Heart right ventricle (tissue), 16 donors: ENCODE results near the gene MYO19. TPM values are rescaled to one million over a fixed set of nuclear protein-coding genes. Genes with fewer than 3 reads are reported as not detected.

Source experiments
- ATAC-seq, 8 donors: fragments of 200-7000 bp; cut with Tn5 transposase; one replicate each; pipeline ENCODE4 v1.9.1; 2020; ENCODE audit warnings: mild to moderate bottlenecking in 8 of 8, moderate library complexity in 8 of 8, moderate number of reproducible peaks in 1 of 8
- DNase-seq, 2 donors: peaks; one replicate each; pipeline ENCODE4 v3.0.0-alpha.2; 2020
- H3K27ac ChIP-seq, 10 donors: fragments of 200-600 bp; sonication (generic) in 2 of 10; one replicate each; pipeline versions ENCODE4 v1.5.0 to v1.8.0; 2020 to 2022; ENCODE audit warnings: mild to moderate bottlenecking in 3 of 10
- H3K27me3 ChIP-seq, 7 donors: fragments of 200-600 bp; one replicate each; pipeline ENCODE4 v1.8.0; 2021 to 2022; ENCODE audit warnings: mild to moderate bottlenecking in 2 of 7
- H3K36me3 ChIP-seq, 9 donors: fragments of 200-600 bp; sonication (generic) in 1 of 9; one replicate each; pipeline versions ENCODE4 v1.5.0 to v1.8.0; 2020 to 2022; ENCODE audit warnings: mild to moderate bottlenecking in 2 of 9
- H3K4me1 ChIP-seq, 9 donors: fragments of 200-600 bp; sonication (generic) in 1 of 9; one replicate each; pipeline versions ENCODE4 v1.5.0 to v1.8.0; 2020 to 2022; ENCODE audit warnings: mild to moderate bottlenecking in 4 of 9
- H3K4me3 ChIP-seq, 10 donors: fragments of 200-600 bp; sonication (generic) in 2 of 10; one replicate each; pipeline versions ENCODE4 v1.5.0 to v1.8.0; 2020 to 2022; ENCODE audit warnings: mild to moderate bottlenecking in 7 of 10, moderate library complexity in 2 of 10
- H3K9me3 ChIP-seq, 11 donors: fragments of 200-600 bp in 10 of 11; sonication (generic) in 2 of 11; one replicate each; pipeline versions ENCODE4 v1.5.0 to v1.8.0; 2013 to 2022; ENCODE audit warnings: mild to moderate bottlenecking in 2 of 11, control low read depth in 1 of 11, moderate library complexity in 1 of 11
- WGBS, 2 donors: extraction: QIAGEN DNeasy Blood & Tissue Kit; methylation state at CpG; one replicate each; pipeline ENCODE4 v1.1.7; 2013; ENCODE audit warnings: inconsistent platforms in 1 of 2; 5-methylcytosine and 5-hydroxymethylcytosine counted together
- intact Hi-C, 10 donors: fragments of 100-400 bp; cut with DNase I; formaldehyde crosslinking; loops; one replicate each; pipeline versions ENCODE4 v1.11.1 to v1.14.2; 2022
- polyA plus RNA-seq, 2 donors: library from polyadenylated mRNA; stranded (reverse); fragments of 200-250 nt; gene quantifications; one replicate each; pipeline ENCODE4 v1.2.3, GENCODE V29; 2013
- total RNA-seq, 10 donors: library from RNA; stranded (reverse); fragmentation: NEBNext Ultra II Directional in 3 of 10; extraction: Animal tissue kit (Norgen Biotek cat#: 25700) in 3 of 10; gene quantifications; one replicate each; pipeline versions ENCODE4 v1.2.1 to v1.2.4, GENCODE V29; 2021 to 2023
- TF ChIP-seq, protein P1 (sequence below), 9 donors: fragments of 200-600 bp; sonication (generic) in 2 of 9; IDR thresholded peaks; one replicate each; pipeline versions ENCODE4 v1.5.0 to v1.8.0; 2021 to 2022; ENCODE audit warnings: antibody characterized with exemption in 9 of 9, mild to moderate bottlenecking in 5 of 9, moderate library complexity in 1 of 9
- donor health status: Arrhythmogenic right ventricular cardiomyopathy.
- donor health status: ischemic (EF 13 %, LVEDD 7.1; RV severe dilation, severe dysfunction).
- donor health status: healthy with polysubstance abuse.
- donor health status: DM: no; HTN: yes; CAD: no.
- donor health status: DM: no; HTN: no; CAD: no.
- donor health status: ischemic (EF 25% LVEDD 6.9; RV normal size, moderate dysfunction).
- donor health status: ischemic (EF 25% LVEDD 5.7; RV mildly dilated, moderate dysfunction).
- donor health status: healthy.
- donor health status: DM: yes; HTN: yes; CAD: no.
- donor health status: Ischemic cardiomyopathy.
- donor health status: ischemic (EF 35%, LVEDD 5.7; RV mildly dilated, moderate dysfunction).
- donor health status: nonischemic (EF 11% LVEDD 7.7; RV severe dilation, severe dysfunction).
- donor health status: DM: yes; HTN: yes; CAD: no.
- donor health status: PGD.
- donor health status: ischemic (EF 29% LVEDD 5.4; RV normal size, mild dysfunction).
- donor health status: nonischemic (EF 23%, LVEDD 6.1; RV moderate dilation, normal function).

Gene MYO19
- total and polyA plus RNA-seq, 12 donors: 8.8 to 40.4 (median 14.2) TPM

DNA sequence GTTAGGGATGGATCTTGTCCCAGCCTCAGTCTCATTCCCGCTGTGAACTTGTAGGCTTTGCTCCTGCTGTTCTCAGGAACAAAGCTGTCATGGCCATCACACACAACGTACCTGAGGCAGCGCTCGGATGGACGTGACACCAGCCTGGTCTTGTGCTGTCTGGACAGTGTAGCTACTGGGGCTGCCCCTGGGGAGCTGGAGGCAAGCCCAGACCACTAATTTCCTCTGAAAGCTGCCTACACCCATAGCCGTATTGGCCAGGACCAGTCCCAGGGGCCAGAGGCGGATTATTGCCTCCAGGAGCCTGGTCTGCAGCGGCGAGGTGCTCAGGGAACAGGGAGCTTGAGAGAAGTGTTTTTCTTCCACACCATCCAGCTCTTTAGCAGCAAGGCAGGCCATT is 36.5 kb downstream of the MYO19 start:
- H3K36me3 ChIP-seq: peaks cover 0 to 98% (median 39%) of the 10 kb centered on the region in 9 donors
- DNase-seq (no peak), ATAC-seq (peak in 6 of 8 donors; percentile 21 to 48 (median 28))
- intact Hi-C loops: no loop called here
- no peaks in the 10 kb centered on the region for H3K27me3 ChIP-seq
- no peak overlapping the region for H3K4me3 ChIP-seq
- H3K4me1 ChIP-seq: peaks cover 0 to 14% (median 0%) of the 10 kb centered on the region in 9 donors
- H3K9me3 ChIP-seq: no peaks in the 10 kb centered on the region
- WGBS, 2 donors: 55 to 78% methylated on average over 9 of the region's 9 CpGs
- no peak overlapping the region for H3K27ac ChIP-seq
- TF ChIP-seq, protein P1, sequence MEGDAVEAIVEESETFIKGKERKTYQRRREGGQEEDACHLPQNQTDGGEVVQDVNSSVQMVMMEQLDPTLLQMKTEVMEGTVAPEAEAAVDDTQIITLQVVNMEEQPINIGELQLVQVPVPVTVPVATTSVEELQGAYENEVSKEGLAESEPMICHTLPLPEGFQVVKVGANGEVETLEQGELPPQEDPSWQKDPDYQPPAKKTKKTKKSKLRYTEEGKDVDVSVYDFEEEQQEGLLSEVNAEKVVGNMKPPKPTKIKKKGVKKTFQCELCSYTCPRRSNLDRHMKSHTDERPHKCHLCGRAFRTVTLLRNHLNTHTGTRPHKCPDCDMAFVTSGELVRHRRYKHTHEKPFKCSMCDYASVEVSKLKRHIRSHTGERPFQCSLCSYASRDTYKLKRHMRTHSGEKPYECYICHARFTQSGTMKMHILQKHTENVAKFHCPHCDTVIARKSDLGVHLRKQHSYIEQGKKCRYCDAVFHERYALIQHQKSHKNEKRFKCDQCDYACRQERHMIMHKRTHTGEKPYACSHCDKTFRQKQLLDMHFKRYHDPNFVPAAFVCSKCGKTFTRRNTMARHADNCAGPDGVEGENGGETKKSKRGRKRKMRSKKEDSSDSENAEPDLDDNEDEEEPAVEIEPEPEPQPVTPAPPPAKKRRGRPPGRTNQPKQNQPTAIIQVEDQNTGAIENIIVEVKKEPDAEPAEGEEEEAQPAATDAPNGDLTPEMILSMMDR (IDR thresholded peaks at IDR 0.05): no peak

DNA sequence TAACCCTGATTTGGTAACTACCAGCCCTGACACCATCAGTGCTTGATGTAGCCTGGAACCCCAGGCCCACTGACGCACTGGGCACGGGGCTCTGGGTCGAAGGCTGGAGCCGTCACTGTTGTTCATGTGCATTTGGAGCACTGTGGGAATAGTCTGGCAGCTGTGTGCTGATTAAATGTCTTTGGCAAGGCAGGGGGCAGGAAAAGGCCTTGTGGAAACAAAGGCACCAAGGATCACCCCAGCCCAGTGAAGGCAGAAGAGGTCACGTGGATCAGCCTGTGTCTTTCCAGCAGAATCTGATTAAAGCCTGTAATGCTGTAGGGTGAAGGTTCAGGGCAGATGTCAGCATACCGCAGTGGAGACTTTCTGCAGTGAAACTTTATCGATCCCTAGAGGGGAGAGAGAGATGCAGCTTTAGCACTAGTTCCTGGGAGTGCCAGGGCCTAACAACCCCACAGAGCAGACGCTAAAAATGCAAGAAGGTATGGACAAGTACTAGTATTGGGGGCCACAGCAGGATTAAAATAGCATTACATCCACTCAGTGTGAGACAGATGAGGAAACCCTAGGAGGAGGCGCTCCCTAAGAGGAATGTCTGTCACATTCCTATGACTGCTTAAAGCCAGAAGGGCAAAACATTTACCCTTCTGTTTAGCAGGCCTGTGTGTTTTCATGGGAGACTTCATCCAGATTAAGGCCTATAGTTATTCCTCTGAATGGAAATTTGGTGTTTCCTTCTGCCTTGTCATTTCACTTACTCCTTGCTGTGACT is 38.5 kb downstream of the MYO19 start:
- Histone ChIP-seq H3K36me3 (peaks cover 0 to 99% (median 49%) of the 10 kb centered on the region in 9 donors), H3K27me3 (no peaks in the 10 kb centered on the region), H3K4me3 (no peak overlapping the region), H3K9me3 (no peaks in the 10 kb centered on the region), H3K27ac (no peak overlapping the region), H3K4me1 (peaks cover 0 to 14% (median 0%) of the 10 kb centered on the region in 9 donors)
- intact Hi-C loops: no loop called here
- 82 to 87% methylated on average over 9 of the region's 9 CpGs for WGBS, 2 donors
- TF ChIP-seq, protein P1 (IDR thresholded peaks at IDR 0.05): no peak
- DNase-seq (no peak), ATAC-seq (peak in 1 of 8 donors; percentile 20)

DNA sequence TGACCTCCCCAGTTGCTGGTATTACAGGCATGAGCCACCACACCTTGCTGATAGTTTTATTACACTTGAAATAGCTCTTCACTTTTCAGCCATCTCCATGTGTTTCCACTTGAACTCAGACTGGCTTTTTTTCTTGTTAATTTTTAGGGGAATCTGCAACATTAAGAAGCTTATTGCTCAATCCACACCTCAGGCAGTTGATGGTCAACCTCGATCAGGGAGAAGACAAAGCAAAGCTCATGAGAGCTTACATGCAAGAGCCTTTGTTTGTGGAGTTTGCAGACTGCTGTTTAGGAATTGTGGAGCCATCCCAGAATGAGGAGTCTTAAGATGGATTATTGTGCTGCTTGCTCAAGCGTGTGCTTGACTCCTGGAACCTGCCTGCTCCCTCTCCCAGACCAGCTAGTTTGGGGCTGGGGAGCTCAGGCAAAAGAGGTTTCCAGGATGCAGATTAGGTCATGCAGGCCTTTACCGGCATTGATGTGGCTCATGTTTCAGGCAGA is 39.5 kb downstream of the MYO19 start:
- DNase-seq: no peak
- ATAC-seq: no peak
- H3K36me3 ChIP-seq: peaks cover 0 to 96% (median 49%) of the 10 kb centered on the region in 9 donors
- H3K4me3 ChIP-seq: no peak overlapping the region
- H3K27ac ChIP-seq: no peak overlapping the region
- no peaks in the 10 kb centered on the region for H3K27me3 ChIP-seq
- peaks cover 0 to 14% (median 0%) of the 10 kb centered on the region in 9 donors for H3K4me1 ChIP-seq
- H3K9me3 ChIP-seq: peaks cover 0 to 3% (median 0%) of the 10 kb centered on the region in 11 donors
- 81 to 82% methylated on average over 3 of the region's 3 CpGs for WGBS, 2 donors
- intact Hi-C loops: no loop called here
- TF ChIP-seq, protein P1 (IDR thresholded peaks at IDR 0.05): no peak

DNA sequence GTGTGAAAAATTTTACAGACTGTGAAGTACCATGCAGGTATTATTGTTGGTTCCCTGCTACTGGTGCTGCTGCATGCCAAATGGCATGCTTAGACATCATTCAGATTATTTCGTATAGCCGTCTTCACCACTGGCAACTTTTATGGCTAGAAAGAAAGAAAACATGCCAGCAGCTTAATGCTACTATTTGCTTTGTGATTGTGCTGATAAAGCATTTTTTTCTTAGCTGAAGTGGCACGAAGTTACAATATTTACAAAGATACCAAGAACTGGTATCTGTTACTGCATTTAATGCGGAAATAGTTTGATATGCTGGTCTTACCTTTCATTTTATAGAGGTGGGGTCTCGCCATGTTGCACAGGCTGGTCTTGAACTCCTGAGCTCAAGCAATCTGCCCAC is 40.0 kb downstream of the MYO19 start:
- peaks cover 0 to 14% (median 0%) of the 10 kb centered on the region in 9 donors for H3K4me1 ChIP-seq
- H3K27me3 ChIP-seq: no peaks in the 10 kb centered on the region
- no peak for DNase-seq
- peaks cover 0 to 5% (median 0%) of the 10 kb centered on the region in 11 donors for H3K9me3 ChIP-seq
- no peak overlapping the region for H3K4me3 ChIP-seq
- peaks cover 0 to 96% (median 49%) of the 10 kb centered on the region in 9 donors for H3K36me3 ChIP-seq
- TF ChIP-seq, protein P1 (IDR thresholded peaks at IDR 0.05): no peak
- WGBS, 2 donors: 82 to 93% methylated on average over 5 of the region's 5 CpGs
- H3K27ac ChIP-seq: no peak overlapping the region
- no peak for ATAC-seq
- intact Hi-C loops: no loop called here
